GM12864 (cell line): Measurements from ENCODE around the gene ADGRA3.

ENCODE experiments used
- DNase-seq: peaks from one replicate; pipeline ENCODE4 v3.0.0-alpha.2; 2011; ENCODE audit warnings: low read depth
- H3K4me3 ChIP-seq: 2 replicates; pipeline ENCODE4 v1.5.1; 2011; ENCODE audit warnings: mild to moderate bottlenecking, low read depth, low read length, control low read depth
- TF ChIP-seq, protein P1 (sequence below): IDR thresholded peaks from 2 replicates; pipeline ENCODE4 v1.5.1; 2011; ENCODE audit warnings: low read depth, mild to moderate bottlenecking, moderate library complexity, low read length, control low read depth, inconsistent platforms; ENCODE audit errors: missing control alignments

ADGRA3 gene

GRCh38 chr4:22463179-22463578 is 52.7 kb downstream of the ADGRA3 start:
- no peak for DNase-seq
- TF ChIP-seq, protein P1, sequence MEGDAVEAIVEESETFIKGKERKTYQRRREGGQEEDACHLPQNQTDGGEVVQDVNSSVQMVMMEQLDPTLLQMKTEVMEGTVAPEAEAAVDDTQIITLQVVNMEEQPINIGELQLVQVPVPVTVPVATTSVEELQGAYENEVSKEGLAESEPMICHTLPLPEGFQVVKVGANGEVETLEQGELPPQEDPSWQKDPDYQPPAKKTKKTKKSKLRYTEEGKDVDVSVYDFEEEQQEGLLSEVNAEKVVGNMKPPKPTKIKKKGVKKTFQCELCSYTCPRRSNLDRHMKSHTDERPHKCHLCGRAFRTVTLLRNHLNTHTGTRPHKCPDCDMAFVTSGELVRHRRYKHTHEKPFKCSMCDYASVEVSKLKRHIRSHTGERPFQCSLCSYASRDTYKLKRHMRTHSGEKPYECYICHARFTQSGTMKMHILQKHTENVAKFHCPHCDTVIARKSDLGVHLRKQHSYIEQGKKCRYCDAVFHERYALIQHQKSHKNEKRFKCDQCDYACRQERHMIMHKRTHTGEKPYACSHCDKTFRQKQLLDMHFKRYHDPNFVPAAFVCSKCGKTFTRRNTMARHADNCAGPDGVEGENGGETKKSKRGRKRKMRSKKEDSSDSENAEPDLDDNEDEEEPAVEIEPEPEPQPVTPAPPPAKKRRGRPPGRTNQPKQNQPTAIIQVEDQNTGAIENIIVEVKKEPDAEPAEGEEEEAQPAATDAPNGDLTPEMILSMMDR: no peak

DNA sequence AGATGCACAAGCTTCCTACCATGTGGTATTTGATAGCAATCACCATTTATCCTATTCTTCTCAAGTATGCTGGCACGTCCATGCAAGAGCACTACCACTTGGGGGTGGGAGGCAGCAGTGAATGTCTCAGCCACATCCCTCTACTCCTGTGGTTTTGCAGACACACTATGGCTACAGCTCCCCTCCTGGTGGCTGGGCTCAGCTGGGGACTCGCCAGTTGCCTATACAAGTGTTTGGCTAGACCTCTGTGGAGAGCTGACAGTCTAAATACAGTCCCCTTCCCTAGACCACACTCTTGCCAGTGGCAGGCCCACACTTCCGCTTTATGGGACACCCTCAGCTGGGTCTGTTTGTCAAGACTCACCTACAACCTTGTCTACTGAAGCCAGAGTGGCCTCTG is 53.2 kb downstream of the ADGRA3 start:
- H3K4me3 ChIP-seq: no peak overlapping the region
- TF ChIP-seq, protein P1: no peak

More at GRCh38 chr4:22463179-22463578, 52.7 kb downstream of the ADGRA3 start:
- no peak overlapping the region for H3K4me3 ChIP-seq

DNA sequence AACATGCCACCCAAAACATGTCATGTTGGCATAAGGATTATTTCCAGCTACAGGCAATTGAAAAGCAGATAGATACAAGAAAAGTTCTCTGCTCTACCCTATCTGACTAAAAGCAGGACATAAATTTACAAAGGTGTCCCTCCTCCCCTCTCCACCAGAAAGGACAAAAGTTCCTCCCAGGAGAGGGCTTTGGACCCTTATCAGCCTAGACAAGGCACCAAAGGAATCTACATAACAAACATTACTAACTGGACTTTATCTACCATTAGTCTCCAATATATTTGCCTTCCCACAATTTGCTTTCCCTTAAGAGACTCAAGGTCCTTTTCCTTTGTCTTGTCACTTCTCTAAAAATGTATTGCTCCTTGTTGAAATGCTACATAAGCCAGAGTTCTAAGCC is 55.6 kb downstream of the ADGRA3 start:
- H3K4me3 ChIP-seq: no peak overlapping the region
- TF ChIP-seq, protein P1: no peak
- DNase-seq: no peak

More for the DNA sequence above, 53.2 kb downstream of the ADGRA3 start:
- no peak for DNase-seq

DNA sequence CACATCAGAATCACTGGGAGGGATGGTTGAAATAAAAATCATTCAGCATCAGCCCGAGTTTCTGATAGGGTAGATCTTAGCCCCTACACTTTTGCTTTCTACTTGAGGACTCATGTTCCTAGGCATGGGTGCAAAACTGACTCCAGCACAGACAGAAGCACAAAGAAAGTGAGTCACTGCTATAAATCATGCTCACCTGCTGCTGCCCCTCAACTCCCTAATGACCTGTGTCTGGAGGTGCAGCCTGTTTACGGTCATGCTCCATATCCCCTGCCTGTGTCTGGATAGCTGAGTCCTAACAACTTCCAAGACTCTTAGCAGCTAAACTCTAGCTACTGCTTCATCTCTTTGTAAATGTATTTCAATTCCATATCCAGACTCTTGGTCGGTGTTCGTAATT is 57.8 kb downstream of the ADGRA3 start:
- TF ChIP-seq, protein P1: no peak
- DNase-seq: no peak

DNA sequence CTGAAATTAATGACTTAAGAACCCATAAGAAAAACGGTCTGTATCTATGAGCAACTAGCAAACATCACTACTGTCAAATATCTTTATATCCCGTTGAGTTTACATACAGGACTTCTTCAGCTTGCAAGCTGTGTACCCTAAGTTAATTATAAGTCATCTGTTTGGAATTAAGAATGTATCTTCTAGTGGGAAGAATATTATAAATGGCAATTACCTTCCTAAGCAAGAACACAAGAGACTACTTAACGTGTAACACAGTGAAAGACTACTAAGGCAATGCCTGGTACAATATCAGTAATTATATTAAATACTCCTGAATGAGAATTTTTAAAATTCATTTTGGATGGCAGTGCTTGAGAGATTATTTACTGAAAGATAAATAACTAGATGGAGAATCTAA is 58.5 kb downstream of the ADGRA3 start:
- no peak overlapping the region for H3K4me3 ChIP-seq
- TF ChIP-seq, protein P1: no peak
- no peak for DNase-seq

More for the DNA sequence above, 57.8 kb downstream of the ADGRA3 start:
- H3K4me3 ChIP-seq: no peak overlapping the region

GRCh38 chr4:22456291-22456690 is 59.6 kb downstream of the ADGRA3 start:
- TF ChIP-seq, protein P1: no peak
- no peak overlapping the region for H3K4me3 ChIP-seq
- no peak for DNase-seq

DNA sequence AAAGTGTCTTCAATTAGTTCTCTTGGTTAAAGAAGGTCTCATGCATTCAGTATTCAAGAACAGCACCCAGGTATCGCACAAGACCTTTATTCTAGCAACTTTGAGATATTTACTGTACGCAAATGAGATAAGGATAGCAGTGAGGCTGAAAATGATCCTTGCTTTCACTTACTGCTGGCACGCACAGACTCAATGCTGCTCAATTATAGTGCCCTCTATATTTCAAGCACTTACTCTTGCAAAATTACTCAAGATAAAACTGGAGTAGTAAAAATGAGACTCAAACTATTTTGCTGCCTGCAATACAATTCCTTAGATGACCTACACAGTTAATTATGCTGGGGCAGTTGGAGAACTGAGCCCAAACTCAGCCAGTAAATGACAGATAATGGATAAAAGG is 60.9 kb downstream of the ADGRA3 start:
- TF ChIP-seq, protein P1: no peak
- H3K4me3 ChIP-seq: no peak overlapping the region
- DNase-seq: no peak
